OCI-LY7 (cell line): Measurements from ENCODE around the gene GTPBP4. TPM values are rescaled to one million over a fixed set of nuclear protein-coding genes. Genes with fewer than 3 reads are reported as not detected.

Source experiments
- Bru-seq: library from RNA; stranded (reverse); fragments of 400-500 nt; gene quantifications from one replicate; lab custom pipeline; 2021; lab: Mats Ljungman, UMichigan
- BruChase-seq, 2 experiments: library from RNA; stranded (reverse); fragments of 400-500 nt; gene quantifications; one replicate each; lab custom pipeline; 2021; lab: Mats Ljungman, UMichigan
- BruUV-seq: library from RNA; stranded (reverse); fragments of 400-500 nt; replicated peaks from 2 replicates; lab custom pipeline; 2021; lab: Mats Ljungman, UMichigan
- CTCF ChIA-PET: fragments of 300-600 bp; sonication (Branson Sonifier 250); formaldehyde crosslinking; loops from one replicate; lab custom pipeline; 2022; ENCODE audit warnings: antibody characterized with exemption; ENCODE audit not compliant: unreplicated experiment; lab: Charles Lee
- POLR2A ChIA-PET: fragments of 300-600 bp; sonication (Branson Sonifier 250); formaldehyde crosslinking; loops from one replicate; lab custom pipeline; 2022; ENCODE audit warnings: antibody characterized with exemption; lab: Charles Lee
- DNase-seq: peaks from one replicate; pipeline ENCODE4 v3.0.0-alpha.2; 2015; ENCODE audit warnings: low spot score
- H2AFZ ChIP-seq: fragments of 200-600 bp; sonication (generic), shearing (Covaris generic); 2 replicates; pipeline ENCODE4 v1.6.1; 2014; ENCODE audit warnings: mild to moderate bottlenecking, antibody characterized with exemption, low read length, moderate library complexity
- H3K27ac ChIP-seq: fragments of 200-600 bp; sonication (generic); 2 replicates; pipeline ENCODE4 v1.5.1; 2014; ENCODE audit warnings: mixed run types, low read depth, mild to moderate bottlenecking, moderate library complexity, low read length, inconsistent platforms; ENCODE audit not compliant: poor library complexity, severe bottlenecking
- H3K36me3 ChIP-seq: fragments of 200-600 bp; sonication (generic); 2 replicates; pipeline ENCODE4 v1.6.1; 2014; ENCODE audit warnings: mild to moderate bottlenecking, antibody characterized with exemption, low read length, moderate library complexity, mixed read lengths; ENCODE audit not compliant: insufficient read depth
- H3K4me1 ChIP-seq: fragments of 200-600 bp; sonication (generic); 2 replicates; pipeline ENCODE4 v1.5.1; 2014; ENCODE audit warnings: mild to moderate bottlenecking, low read length; ENCODE audit not compliant: insufficient read depth, poor library complexity, severe bottlenecking
- H3K4me2 ChIP-seq: fragments of 200-600 bp; sonication (generic); 2 replicates; pipeline ENCODE4 v1.6.1; 2014; ENCODE audit warnings: mild to moderate bottlenecking, low read length
- H3K4me3 ChIP-seq: fragments of 200-600 bp; sonication (generic); 2 replicates; pipeline ENCODE4 v1.5.1; 2014; ENCODE audit warnings: mild to moderate bottlenecking, low read depth, low read length; ENCODE audit not compliant: poor library complexity, severe bottlenecking
- H3K79me2 ChIP-seq: fragments of 200-600 bp; sonication (generic); 2 replicates; pipeline ENCODE4 v1.6.1; 2016; ENCODE audit warnings: low read depth, mild to moderate bottlenecking, low read length, moderate library complexity, mixed read lengths; ENCODE audit not compliant: insufficient read depth
- H3K9me2 ChIP-seq: fragments of 200-600 bp; sonication (generic); 2 replicates; pipeline ENCODE4 v1.6.1; 2016; ENCODE audit warnings: mild to moderate bottlenecking, low read length, mixed read lengths; ENCODE audit not compliant: insufficient read depth
- H3K9me3 ChIP-seq: fragments of 200-600 bp; sonication (generic); 2 replicates; pipeline ENCODE4 v1.6.1; 2014; ENCODE audit warnings: mild to moderate bottlenecking, mixed run types, low read length, mixed read lengths
- H4K20me1 ChIP-seq: fragments of 200-600 bp; sonication (generic); 2 replicates; pipeline ENCODE4 v1.6.1; 2014; ENCODE audit warnings: mild to moderate bottlenecking, antibody characterized with exemption, low read length, moderate library complexity, mixed read lengths; ENCODE audit not compliant: insufficient read depth
- EZH2phosphoT487 ChIP-seq: fragments of 200-600 bp; sonication (generic); IDR thresholded peaks from 2 replicates; pipeline ENCODE4 v1.6.1; 2018; ENCODE audit warnings: low read depth, borderline replicate concordance, mild to moderate bottlenecking, mixed run types, antibody characterized with exemption, low read length, moderate library complexity, mixed read lengths
- intact Hi-C: fragments of 100-400 bp; cut with micrococcal nuclease; formaldehyde crosslinking; loops from one replicate; pipeline ENCODE4 v1.10.0; 2022; ENCODE audit not compliant: unreplicated experiment
- long read RNA-seq: library from polyadenylated mRNA; stranded (forward); transcript quantifications from one replicate; pipeline ENCODE4 v2.0.0, GENCODE V29; 2022
- total RNA-seq, 2 experiments: library from RNA; depleted of rRNA in 1 of 2; stranded (reverse); fragments of >200 nt in 1 of 2; shearing (Covaris generic) in 1 of 2; gene quantifications; 2 replicates each; pipeline ENCODE4 v1.2.3, GENCODE V29; 2014 to 2022
- TF ChIP-seq, protein P1 (sequence below): fragments of 200-600 bp; sonication (generic); conservative IDR thresholded peaks from 2 replicates; pipeline ENCODE4 v1.5.1; 2014; ENCODE audit warnings: mild to moderate bottlenecking, antibody characterized with exemption, low read length, moderate library complexity, mixed read lengths

The GTPBP4 gene
- total RNA-seq (2014; rRNA removed; shearing (Covaris generic)) (61.0 and 82.0 TPM in 2 replicates), total RNA-seq (2022) (92.9 and 108 TPM in 2 replicates), Bru-seq, nascent RNA (percentile 92 among the genes with signal in this experiment), BruChase-seq, experiment 1, labeled RNA remaining after a 6-hour chase (percentile 91 among the genes with signal in this experiment), BruChase-seq, experiment 2, labeled RNA remaining after a 2-hour chase (percentile 95 among the genes with signal in this experiment)
- long read RNA-seq, full-length matches to known transcripts, result 191 of 220 reads
- long read RNA-seq, partial matches to known transcripts, result 8 of 220 reads
- long read RNA-seq, other reads (novel, unspliced or antisense), result 21 of 220 reads

DNA sequence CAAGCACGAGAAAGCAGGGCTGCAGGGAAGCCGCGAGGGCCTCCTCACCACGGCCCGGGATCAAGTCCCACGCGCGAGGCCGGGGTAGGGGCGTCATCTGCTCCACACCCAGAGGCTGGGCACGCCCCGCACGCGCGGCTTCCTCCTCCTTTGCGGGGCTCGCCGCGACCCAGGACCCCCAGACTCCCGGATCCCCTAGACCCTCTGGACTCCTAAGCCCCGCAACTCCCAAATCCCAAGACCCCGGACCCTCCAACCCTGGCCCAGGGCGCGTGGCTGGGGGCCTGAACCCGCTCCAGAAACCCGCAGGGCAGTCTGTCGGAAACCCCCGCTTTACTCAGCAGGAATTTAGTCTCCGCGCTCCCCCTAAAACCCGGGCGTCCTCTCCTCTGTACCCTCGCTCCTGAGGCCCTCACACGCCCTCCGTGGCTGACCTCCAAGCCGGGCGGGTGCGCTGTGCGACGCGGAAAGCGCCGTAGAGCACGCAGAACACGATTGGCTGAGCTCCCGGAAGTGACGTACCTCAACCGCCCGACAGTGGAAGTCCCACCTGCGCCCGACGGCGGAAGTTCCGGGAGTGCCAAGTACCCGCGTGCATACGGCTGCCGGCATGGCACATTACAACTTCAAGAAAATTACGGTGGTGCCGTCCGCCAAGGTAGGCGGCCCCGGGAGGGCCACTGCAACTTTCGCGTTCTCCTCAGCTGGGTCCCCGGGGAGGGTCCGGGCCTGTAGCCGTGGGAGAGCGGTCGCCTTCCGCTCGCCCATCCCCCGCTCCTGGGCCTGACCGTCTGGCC lies at the start of gene GTPBP4:
GTPBP4 (plus strand) TSS at position 565 of the 797 bp plus-strand sequence; CDS start at position 611, 46 bp downstream.
- H3K9me2 ChIP-seq, result no peaks in the 10 kb centered on the region
- peak within 1 kb of the TSS; percentile 97 for H3K4me2 ChIP-seq
- CTCF ChIA-PET, result no interaction called here
- peaks cover 56% of the 10 kb centered on the region for H3K79me2 ChIP-seq
- peak; percentile 98 for DNase-seq
- peaks cover 26% of the 10 kb centered on the region for H3K4me1 ChIP-seq
- H3K27ac ChIP-seq, result peak within 1 kb of the TSS; percentile 48
- no peak for TF ChIP-seq EZH2phosphoT487
- TF ChIP-seq, protein P1, sequence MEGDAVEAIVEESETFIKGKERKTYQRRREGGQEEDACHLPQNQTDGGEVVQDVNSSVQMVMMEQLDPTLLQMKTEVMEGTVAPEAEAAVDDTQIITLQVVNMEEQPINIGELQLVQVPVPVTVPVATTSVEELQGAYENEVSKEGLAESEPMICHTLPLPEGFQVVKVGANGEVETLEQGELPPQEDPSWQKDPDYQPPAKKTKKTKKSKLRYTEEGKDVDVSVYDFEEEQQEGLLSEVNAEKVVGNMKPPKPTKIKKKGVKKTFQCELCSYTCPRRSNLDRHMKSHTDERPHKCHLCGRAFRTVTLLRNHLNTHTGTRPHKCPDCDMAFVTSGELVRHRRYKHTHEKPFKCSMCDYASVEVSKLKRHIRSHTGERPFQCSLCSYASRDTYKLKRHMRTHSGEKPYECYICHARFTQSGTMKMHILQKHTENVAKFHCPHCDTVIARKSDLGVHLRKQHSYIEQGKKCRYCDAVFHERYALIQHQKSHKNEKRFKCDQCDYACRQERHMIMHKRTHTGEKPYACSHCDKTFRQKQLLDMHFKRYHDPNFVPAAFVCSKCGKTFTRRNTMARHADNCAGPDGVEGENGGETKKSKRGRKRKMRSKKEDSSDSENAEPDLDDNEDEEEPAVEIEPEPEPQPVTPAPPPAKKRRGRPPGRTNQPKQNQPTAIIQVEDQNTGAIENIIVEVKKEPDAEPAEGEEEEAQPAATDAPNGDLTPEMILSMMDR, result peak; percentile 77
- H3K4me3 ChIP-seq, result peak within 1 kb of the TSS; percentile 99
- H2AFZ ChIP-seq, result peak within 1 kb of the TSS; percentile 87
- intact Hi-C loops, result loop anchor here (1.0 to 2.0 kb wide), 2 partner anchors 55 to 57 kb away; partner anchors contain the start of gene LARP4B
- BruUV-seq, result no TSS peak
- H3K36me3 ChIP-seq, result peaks cover 44% of the 10 kb centered on the region
- POLR2A ChIA-PET, result interaction anchor here (0.9 to 2.5 kb wide), 2 partner anchors 10 to 58 kb away, joined by 4 to 13 read pairs; no protein-coding TSS in a partner anchor
- peaks cover 18% of the 10 kb centered on the region for H4K20me1 ChIP-seq
- H3K9me3 ChIP-seq, result no peaks in the 10 kb centered on the region; the same call in 1 of the 2 replicates

DNA sequence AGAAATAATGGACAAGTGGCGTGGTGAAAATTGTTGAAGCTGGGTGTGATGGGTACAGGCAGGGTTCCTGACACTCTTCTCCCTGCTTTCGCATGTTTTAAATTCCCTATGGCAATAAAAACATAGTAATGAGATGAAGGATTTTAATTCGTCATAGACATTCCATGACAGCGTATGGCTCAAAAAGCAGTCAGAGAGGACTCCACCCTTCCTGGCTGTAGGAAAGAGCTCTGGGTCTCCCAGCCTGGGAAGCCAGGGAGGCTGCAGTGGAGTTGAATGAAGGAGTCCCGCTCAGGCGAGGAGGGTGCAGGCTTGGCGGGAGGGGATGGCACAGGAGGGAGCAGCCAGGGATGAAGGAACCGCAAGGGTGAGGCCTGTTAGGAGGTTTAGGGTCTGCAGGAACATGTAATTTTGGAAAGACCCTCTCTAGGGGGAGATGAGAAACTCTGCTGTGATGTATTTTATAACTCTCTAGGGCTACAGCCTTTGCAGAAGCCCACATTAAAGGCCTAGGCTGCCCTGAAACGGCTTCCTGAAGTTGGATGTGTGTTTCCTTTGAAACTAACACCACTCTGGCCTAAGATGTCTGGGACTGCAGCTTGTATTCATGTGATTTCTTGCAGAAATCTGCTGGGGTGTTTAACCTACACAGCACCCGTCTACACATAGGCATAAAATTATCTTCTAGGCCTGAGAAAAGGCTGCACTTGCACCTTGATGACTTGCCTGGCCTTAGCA lies 49.1 kb upstream of the GTPBP4 start:
- Histone ChIP-seq H3K9me3 (no peaks in the 10 kb centered on the region), H3K79me2 (no peaks in the 10 kb centered on the region), H3K36me3 (no peaks in the 10 kb centered on the region), H3K9me2 (no peaks in the 10 kb centered on the region), H4K20me1 (no peaks in the 10 kb centered on the region), H3K27ac (no peak overlapping the region), H3K4me3 (no peak overlapping the region), H3K4me2 (no peak overlapping the region), H3K4me1 (peaks cover 8% of the 10 kb centered on the region), H2AFZ (no peak overlapping the region)
- TF ChIP-seq, protein P1, result no peak
- no peak for TF ChIP-seq EZH2phosphoT487
- ChIA-PET CTCF (no interaction called here), POLR2A (no interaction called here)
- DNase-seq, result no peak
- no TSS peak for BruUV-seq
- intact Hi-C loops, result no loop called here
